GM19025 (cell line): ENCODE measurements around the gene ZNF366.

Experiments used
- ATAC-seq: cut with Tn5 transposase; IDR thresholded peaks from one replicate; pipeline ENCODE4 v1.9.1; 2021; ENCODE audit warnings: mild to moderate bottlenecking, low read depth, moderate library complexity; ENCODE audit not compliant: unreplicated experiment

Gene ZNF366

DNA sequence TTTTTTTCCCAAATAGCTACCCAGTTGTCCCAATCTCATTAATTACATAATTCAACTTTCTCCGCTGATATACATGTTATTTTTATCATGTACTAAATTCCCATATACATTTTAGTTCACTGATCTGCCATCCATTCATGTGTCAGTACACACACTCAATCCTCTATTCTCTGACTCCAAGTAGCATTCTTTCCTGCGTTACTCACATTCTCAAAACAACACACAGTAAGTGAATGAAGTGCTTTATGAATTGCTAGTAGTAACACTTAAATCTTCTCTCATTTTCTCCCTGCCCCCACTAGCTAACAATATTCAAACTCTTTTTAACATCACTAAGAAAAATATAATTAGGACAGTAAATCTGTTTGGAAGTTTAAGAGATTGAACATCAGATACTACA lies 8.9 kb downstream of the ZNF366 start:
- ATAC-seq = no peak

DNA sequence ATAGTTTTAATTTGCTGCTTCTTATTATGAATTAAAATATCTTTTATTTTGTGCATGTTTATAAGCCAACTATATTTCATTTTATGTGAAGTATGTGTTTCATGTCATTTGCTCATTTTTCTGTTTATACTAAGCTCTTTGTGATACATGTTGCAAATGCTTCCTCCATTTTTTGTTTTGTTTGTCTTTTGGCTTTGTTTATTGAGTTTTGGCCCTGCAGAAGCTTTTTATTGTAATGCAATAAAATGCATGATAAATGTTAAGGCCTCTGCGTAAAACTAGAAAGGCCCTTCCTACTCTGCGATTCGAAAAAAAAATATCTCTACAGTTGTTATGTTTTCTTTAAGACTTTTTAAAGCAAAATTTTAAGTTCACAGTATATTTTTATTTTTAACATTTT lies 9.4 kb downstream of the ZNF366 start:
- ATAC-seq = no peak

DNA sequence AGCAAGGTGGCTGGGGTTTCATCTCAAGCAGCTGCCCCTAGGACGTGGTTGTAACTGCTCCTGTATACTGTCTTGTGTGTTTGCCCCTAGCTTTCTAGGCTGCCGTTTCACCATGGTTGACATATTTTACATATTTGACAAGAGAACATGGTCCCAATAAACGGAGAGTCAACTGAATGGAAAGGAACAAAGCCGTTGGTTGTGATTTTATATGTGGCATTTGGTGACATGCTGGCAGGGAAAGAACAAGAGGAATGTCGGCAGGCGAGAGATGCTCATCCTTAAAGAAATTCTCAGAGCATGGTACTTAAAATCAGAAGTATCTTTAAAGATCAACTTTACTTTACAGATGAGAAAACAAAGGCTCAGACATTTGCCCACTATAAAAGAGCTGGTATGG lies 11.8 kb downstream of the ZNF366 start:
- ATAC-seq = no peak

DNA sequence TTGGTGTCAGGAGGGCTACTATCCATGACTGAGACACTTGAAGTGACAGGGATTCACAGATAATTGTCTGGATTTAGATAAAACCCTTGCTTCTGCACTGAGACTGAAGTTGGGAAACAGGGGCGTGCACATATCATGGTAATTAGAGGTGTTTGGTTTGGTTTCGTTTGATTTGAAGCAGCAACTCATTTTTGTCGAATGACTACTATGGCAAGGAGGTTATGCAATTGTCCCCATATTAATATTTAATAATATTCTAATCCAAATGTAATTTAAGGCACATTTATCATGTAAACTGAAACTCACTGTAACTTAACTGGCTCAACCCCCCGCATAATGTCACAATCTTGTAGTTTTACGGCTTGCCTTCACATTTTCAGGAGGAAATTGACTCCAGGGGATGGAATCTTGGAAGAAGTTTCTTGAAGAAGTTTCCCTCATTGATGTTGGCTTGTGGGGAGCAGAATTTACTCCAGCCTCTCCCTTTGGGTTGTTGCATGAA lies 12.5 kb downstream of the ZNF366 start:
- no peak for ATAC-seq

DNA sequence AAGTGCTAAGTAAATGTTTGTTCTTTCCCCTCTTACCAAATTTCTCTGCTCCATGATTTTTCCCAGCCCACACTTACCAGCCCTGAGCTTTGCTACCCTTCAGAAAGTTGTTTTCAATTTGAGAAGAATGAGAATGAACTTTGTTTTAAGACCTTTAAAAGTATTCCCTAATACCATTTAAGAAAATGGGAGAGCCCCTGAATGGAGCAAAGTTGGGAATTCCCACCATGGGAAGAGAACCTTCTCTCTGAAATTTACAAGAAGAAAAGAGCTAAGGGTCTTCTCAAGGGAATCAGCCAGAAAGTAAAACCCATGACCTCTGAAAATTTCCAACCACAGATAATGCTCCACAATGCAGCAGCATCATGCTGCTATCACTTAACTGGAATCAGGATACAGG lies 17.7 kb downstream of the ZNF366 start:
- no peak for ATAC-seq

DNA sequence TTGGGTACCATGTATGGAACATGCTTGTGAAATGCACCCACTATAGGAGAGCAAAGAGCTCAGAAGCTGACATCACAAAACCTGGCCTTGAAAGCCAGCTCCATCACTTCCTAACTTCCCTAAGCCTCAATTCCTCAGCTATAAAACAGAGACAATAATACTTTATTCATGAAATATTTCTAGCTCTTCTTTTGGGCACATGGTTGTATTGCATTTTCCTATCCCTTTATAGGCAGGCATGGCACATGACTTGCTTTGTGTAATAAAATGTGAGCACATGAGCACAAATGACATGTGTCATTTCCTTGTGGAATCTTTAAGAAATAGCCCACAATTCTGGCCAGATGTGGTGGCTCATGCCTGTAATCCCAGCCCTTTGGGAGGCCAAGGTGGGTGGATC lies 18.5 kb downstream of the ZNF366 start:
- no peak for ATAC-seq

DNA sequence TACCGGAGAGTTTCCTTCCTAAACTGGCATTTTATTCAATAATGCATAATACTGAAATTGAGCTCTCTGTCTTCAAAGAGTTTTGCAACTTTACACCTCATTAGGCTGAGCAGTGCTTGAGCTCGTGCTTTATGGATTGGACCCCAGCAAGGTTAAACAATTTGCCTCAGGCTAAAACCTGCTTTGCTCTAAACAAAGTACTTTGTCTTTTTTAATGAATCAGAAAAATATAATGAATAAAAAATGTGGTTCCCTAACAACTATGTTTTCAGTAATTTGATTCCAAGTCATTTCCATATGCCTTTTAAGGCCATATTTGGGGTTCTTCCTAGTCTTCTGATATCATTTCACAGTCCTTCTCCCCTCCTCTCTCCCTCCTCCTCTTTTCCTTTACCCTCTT lies 20.0 kb downstream of the ZNF366 start:
- ATAC-seq = no peak

DNA sequence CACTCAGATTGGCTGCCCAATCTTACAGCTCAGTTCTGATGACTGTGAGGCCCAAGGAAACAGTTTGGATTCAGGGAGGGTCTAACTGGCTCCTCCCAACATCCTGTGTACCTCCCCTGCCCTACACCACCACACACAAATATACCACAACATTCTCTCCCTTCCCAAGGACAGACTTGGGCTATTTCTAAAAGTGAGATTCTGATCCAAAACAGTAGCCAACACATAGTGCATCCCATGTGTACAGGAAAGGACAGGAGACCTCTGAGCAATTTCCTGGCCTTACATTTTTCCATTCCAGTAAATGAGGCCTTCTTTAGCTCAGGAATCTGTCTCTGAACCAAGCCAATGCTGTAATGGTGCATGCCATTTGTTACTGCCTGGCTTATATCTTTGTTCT lies 20.8 kb downstream of the ZNF366 start:
- ATAC-seq = no peak

DNA sequence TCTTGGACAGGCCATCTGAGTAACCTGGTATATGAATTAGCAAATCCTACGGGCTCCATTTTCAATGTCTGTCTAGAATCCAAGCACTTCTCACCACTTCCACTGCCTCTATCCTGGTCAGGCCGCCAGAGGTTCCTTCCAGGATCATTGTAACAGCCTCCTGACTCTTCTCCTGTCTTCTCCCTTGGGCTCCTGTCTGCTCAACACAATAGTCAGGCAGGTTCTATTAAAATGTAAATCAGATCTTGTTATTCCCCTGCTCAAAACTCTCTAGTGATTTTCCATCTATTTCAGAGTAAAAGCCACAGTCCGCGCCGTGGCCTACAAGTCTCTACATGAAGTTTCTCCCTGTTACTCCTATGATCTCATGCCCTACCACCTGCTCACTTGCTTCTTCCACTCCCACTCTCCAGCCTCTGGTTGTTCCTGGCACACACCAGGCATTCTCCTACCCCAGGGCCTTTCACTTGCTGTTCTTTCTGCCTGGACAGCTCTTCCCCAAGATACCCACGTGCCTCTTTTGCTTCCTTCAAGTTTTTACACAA lies 21.7 kb downstream of the ZNF366 start:
- no peak for ATAC-seq

DNA sequence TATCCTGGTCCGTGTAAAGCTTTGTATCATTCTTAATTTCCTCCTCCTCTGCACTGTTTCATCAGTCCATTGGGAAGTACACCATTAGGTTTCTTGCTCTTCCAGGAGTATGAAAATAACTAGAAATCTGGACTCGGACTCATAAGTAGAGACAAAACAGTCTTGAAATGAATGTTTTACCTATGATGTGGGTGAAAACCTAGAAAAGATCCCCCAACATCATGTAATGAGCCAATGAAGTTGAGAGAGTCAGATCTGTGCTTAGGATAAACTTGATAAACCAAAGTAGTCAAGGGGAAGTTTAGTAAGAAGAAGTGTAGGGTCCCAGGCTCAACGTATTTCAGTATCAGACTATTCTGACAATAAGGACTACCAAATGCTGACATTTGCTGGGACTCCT lies 25.2 kb downstream of the ZNF366 start:
- ATAC-seq = no peak

DNA sequence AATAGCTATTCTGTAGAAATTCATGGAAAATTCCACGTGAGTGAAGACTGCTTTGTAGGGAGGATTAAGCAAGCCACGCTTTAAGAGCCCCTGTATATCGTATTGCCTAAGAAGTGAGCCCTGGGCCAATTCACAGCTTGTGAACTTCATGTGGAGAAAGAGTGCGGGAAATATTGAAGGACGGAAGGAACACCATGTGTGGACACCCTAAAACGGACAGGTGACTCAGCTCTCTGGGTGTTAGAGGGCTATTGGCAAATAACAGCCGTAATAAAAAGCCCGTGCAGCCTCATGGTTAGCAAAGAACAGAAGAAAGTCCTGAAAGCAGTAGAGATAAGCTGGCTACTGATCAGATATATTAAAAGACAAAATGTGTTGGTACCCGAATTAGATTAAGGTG lies 26.4 kb downstream of the ZNF366 start:
- no peak for ATAC-seq

DNA sequence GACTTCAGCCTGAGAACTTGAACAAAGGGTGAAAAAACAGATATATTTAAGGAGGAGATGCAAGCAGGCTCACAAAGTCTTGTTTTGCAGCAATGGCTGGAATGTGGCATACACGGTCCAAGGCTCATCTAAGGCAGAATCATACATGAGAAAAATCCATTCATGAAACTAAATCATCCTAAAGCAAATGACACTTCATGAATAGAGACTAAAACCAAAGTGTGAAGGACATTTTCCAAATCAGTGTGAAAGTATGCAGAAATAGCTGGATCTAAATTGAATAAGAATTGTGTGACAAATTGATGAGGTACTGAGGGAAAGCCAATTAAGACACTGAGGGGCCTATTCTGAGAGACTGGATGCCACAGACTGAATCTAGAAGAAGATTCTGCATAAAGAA lies 27.3 kb downstream of the ZNF366 start:
- ATAC-seq = no peak

DNA sequence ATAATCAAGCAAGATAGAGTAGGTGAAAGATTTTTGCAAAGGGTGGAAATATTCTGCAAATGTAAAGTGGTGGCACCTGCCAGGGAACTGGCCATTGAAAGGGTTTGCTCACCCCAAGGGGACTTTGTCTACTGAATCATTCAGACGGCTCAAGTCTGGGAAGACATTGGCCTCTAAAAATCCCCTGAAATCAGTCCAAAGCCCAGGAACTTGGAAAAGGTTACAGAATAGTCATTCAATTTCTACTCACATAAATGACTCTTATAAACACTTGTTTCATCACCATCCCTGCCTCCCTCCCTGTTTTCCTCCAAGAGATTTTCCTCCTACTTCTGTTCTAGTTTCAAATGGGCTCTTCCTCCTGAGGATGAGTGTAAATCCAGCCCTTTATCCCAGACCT lies 28.5 kb downstream of the ZNF366 start:
- no peak for ATAC-seq

DNA sequence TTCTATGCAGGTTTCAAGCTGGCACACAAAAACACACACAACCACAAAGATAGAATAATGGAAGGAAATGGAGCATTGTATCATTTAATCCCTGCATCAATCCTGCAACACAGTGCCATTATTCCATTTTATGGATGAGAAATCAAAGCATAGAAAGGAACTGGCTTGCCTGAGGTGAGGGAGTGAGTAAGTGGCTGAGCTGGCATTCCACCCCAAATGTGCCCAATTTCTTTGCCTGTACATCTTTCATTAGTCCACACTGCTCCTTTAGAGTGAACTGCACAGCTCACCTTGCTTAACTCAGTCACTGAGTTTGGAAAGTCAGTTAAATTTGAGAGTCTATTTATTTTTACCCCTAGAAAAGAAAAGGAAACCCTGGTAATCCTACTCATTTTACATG lies 28.9 kb downstream of the ZNF366 start:
- ATAC-seq = no peak

DNA sequence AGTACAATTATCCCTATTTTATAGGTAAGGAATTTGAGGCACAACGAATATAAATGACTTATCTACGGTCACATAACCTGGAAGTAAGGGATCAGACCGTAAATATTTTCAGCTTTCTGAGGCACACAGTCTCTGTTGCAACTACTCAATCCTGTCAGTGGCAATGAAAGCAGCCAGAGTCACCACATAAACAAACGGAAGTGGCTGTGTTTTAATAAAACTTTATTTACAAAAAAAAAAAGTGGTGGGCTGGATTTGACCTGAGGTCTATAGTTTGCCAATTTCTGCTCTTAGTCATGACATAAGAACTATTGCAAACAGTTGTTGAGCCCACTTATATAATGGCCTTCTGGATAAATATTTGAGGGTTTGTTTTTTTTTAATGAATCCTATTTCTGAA lies 29.6 kb downstream of the ZNF366 start:
- ATAC-seq = no peak

DNA sequence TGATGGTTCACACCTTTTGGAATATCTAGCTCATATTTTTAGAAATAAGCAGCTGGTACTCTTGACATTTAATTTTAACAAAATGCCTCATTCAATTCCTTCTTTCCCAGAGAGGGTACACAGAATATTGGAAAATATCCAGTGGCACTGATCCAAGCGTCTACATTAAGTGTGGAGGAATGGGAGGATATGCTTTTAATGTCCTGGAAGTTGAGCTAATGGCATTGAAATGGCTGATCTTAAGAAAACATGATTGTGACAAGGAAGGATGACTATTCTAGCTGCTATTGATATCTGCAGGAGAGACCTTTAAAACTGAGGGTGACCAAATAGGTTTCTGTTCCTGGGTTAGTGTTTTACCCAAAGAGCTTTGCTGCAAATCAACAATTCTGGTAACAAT lies 30.0 kb downstream of the ZNF366 start:
- no peak for ATAC-seq

DNA sequence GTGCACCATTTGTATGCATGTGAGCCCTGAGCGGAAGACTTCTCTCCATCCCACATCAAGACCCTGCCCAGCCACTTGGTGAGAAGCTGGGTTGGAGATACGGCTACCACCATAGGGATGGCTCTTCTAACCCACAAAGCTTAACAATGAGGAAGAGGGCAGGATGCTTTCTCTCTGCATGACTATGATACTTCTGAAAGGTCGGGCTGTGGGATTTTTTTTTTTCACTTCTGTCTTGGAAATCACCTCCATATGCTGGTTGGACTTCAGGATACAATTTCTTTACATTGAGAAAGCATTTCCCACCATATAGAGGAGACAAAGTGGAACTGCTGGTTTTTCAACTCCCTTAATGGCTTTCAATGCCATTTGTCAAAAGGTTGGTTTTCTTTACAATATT lies 30.5 kb downstream of the ZNF366 start:
- ATAC-seq = no peak

DNA sequence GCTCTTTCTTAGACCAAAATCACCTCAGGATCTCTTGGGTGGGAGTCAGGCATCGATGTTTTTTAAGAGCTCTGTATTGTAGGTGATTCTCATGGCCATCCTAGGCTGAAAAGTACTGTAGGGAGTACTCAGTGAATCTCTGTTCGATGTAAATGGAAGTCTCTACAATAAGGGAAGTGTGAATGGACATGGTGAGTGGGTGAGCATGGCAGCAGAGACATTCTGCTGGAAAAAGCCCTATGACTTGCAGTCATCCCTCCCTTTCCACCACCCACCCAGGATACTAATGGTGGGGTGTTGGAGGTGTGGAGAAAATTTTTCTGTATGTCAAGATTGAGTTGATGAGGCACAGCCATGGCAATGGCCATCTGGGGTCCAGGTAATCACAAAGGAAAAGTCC lies 30.9 kb downstream of the ZNF366 start:
- no peak for ATAC-seq

DNA sequence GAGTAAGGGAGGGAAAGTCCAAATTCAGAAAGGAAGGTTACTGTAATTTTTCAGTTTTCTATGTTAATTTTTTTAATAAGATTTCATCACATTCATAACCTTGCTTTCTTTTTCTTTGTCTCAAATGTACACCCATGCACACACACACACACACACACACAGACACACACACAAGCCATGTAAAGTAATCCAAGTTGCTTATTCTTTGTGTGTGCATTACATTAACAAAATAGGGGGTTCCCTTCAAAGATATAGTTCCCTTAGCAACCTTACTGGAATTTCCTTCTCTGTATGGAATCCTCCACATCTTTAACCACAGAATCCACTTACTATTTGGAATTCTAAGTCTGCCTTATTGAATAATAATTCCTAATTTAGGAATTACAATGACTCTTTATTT lies 32.7 kb downstream of the ZNF366 start:
- no peak for ATAC-seq

DNA sequence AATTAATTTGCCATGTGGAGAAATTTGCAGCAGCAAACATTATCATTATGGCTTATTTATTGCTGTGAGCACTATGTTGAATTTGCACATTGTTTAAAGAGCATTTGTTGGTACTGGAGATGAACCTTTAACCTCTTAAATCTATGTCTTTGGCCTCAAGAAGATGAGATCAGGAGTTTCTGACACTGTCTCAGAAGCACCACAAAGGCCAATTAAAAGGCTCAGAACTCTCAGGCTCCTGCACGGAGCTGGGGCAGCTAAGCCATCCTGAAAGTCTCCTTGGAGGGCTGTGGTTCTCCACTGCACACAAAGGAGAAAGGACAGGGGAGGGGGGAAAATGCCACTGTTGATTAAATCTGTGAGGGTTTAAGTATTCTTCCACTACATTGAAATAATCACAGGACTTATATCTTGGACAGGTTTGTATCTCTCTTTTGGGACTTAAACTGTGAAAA lies 33.1 kb downstream of the ZNF366 start:
- no peak for ATAC-seq

DNA sequence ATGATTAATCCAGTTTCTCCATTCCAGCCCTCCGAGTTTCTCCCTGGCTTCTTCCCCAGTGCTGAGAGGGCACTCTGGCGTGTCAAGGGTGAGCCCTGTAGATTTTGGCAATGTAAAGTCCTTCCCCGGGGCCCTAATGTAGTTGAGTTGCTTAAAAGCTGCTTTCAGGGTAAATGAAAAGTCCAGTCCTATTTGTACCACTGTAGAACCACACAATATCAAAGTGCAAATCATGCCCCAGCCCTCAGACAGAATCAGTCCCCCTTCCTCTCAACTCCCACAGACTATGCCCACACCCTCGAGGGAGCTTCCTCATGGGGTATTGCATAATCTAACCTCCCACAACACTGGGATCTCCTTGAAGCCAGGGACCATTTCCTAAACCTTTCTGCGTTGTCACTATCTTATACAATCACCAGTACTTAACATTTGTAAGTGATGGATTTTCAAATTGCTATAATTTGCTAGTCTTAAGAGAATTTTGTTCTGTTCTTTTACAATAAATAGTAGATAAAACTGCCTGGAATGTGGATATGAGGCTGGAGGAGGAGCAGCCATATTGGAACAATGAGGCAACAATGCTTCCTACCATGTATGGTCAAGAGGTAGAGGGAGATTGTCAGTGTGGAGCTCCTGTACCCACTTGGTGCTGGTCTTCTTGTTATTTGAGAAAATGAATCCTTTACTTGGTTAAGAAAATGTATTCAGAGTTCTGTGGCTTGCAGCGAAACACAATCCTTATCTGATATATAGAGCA lies 34.4 kb downstream of the ZNF366 start:
- no peak for ATAC-seq

DNA sequence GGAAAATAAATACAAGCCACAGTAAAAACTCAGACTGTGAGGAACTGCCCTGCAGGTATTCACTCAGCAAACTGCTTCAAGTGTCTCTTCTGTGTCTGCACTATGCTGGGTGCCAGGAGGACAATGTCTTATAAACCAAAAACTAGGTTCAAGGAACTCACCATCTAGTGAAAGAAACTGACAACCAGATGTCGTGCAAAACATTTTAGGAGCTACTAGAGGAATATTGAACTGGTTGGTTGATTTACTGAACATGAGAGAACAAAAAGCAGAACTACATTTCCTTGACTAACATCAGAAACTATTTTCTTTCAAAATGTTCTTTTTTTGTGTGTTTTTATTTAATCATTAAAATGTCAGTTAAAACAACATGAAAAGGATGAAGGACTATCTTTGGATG lies 35.2 kb downstream of the ZNF366 start:
- ATAC-seq = no peak
